ENCODE measurements around the gene LAMA4. TPM values are rescaled to one million over a fixed set of nuclear protein-coding genes. Genes with fewer than 3 reads are reported as not detected.

The LAMA4 gene
- total and polyA plus RNA-seq, 4 donors, result 28.4 to 261 (median 79.8) TPM

GRCh38 chr6:112298816-112299281, 44.5 kb upstream of the LAMA4 start:
- 68 to 100% methylated on average over 1 of the region's 1 CpG for WGBS, 2 donors
- H3K9ac ChIP-seq (ENCODE audit: insufficient read depth in 1 of 2, low read length in 2 of 2), result no peak overlapping the region
- H3K9me3 ChIP-seq (ENCODE audit: control insufficient read depth in 4 of 4, insufficient read depth in 3 of 4, low read length in 3 of 4), result no peaks in the 10 kb centered on the region
- H3K4me3 ChIP-seq, result no peak overlapping the region
- H3K36me3 ChIP-seq (ENCODE audit: control insufficient read depth in 4 of 4, insufficient read depth in 4 of 4, low read length in 4 of 4), result no peaks in the 10 kb centered on the region
- peak overlapping the region in 1 of 2 donors; percentile 5 for H3K27ac ChIP-seq (ENCODE audit: low read depth in 1 of 2, low read length in 1 of 2)
- peaks cover 0 to 32% (median 2%) of the 10 kb centered on the region in 5 donors for H3K4me1 ChIP-seq (ENCODE audit: control insufficient read depth in 5 of 5, insufficient read depth in 5 of 5, low read length in 5 of 5)
- DNase-seq (no peak), ATAC-seq (ENCODE audit: insufficient read depth, low FRiP score) (peak; percentile 83)
- H3K27me3 ChIP-seq (ENCODE audit: control insufficient read depth in 3 of 3, insufficient read depth in 3 of 3, low read length in 2 of 3), result no peaks in the 10 kb centered on the region
- no peak for TF ChIP-seq CTCF (IDR thresholded peaks at IDR 0.05; ENCODE audit: control extremely low read depth, extremely low read depth)

- no peak overlapping the region for H3K9ac ChIP-seq (ENCODE audit: insufficient read depth in 1 of 2, low read length in 2 of 2)
- H3K4me1 ChIP-seq (ENCODE audit: control insufficient read depth in 5 of 5, insufficient read depth in 5 of 5, low read length in 5 of 5), result peaks cover 0 to 37% (median 2%) of the 10 kb centered on the region in 5 donors
- peak; percentile 62 for ATAC-seq (ENCODE audit: insufficient read depth, low FRiP score)
- WGBS, 2 donors, result 81% methylated on average over 7 of the region's 7 CpGs
- no peak overlapping the region for H3K4me3 ChIP-seq
- H3K27ac ChIP-seq (ENCODE audit: low read depth in 1 of 2, low read length in 1 of 2), result no peak overlapping the region
- H3K9me3 ChIP-seq (ENCODE audit: control insufficient read depth in 4 of 4, insufficient read depth in 3 of 4, low read length in 3 of 4), result no peaks in the 10 kb centered on the region
- peak in 2 of 3 donors; percentile 34 to 53 for DNase-seq
- no peaks in the 10 kb centered on the region for H3K27me3 ChIP-seq (ENCODE audit: control insufficient read depth in 3 of 3, insufficient read depth in 3 of 3, low read length in 2 of 3)
- H3K36me3 ChIP-seq (ENCODE audit: control insufficient read depth in 4 of 4, insufficient read depth in 4 of 4, low read length in 4 of 4), result no peaks in the 10 kb centered on the region
- no peak for TF ChIP-seq CTCF (IDR thresholded peaks at IDR 0.05; ENCODE audit: control extremely low read depth, extremely low read depth)
These were observed 43.8 kb upstream of the LAMA4 start for GRCh38 chr6:112298021-112298745.

GRCh38 chr6:112296694-112297093, 42.3 kb upstream of the LAMA4 start:
- TF ChIP-seq CTCF (IDR thresholded peaks at IDR 0.05; ENCODE audit: control extremely low read depth, extremely low read depth), result no peak
- DNase-seq, result peak in 1 of 3 donors; percentile 40
- no peak overlapping the region for H3K27ac ChIP-seq (ENCODE audit: low read depth in 1 of 2, low read length in 1 of 2)
- no peaks in the 10 kb centered on the region for H3K27me3 ChIP-seq (ENCODE audit: control insufficient read depth in 3 of 3, insufficient read depth in 3 of 3, low read length in 2 of 3)
- H3K36me3 ChIP-seq (ENCODE audit: control insufficient read depth in 4 of 4, insufficient read depth in 4 of 4, low read length in 4 of 4), result no peaks in the 10 kb centered on the region
- H3K4me3 ChIP-seq, result no peak overlapping the region
- no peaks in the 10 kb centered on the region for H3K9me3 ChIP-seq (ENCODE audit: control insufficient read depth in 4 of 4, insufficient read depth in 3 of 4, low read length in 3 of 4)
- ATAC-seq (ENCODE audit: insufficient read depth, low FRiP score), result no peak
- peaks cover 0 to 38% (median 2%) of the 10 kb centered on the region in 5 donors for H3K4me1 ChIP-seq (ENCODE audit: control insufficient read depth in 5 of 5, insufficient read depth in 5 of 5, low read length in 5 of 5)
- no peak overlapping the region for H3K9ac ChIP-seq (ENCODE audit: insufficient read depth in 1 of 2, low read length in 2 of 2)

All from lung (tissue), 12 donors.